HG03135 (cell line): Measurements from ENCODE around the gene GRK5.
A peak's percentile ranks its signal among the peaks of the same experiment; 100 is the strongest.

Experiments
- ATAC-seq: cut with Tn5 transposase; IDR thresholded peaks from one replicate; pipeline ENCODE4 v1.9.1; 2021; ENCODE audit warnings: mild to moderate bottlenecking, moderate library complexity; ENCODE audit not compliant: unreplicated experiment

Gene GRK5

DNA sequence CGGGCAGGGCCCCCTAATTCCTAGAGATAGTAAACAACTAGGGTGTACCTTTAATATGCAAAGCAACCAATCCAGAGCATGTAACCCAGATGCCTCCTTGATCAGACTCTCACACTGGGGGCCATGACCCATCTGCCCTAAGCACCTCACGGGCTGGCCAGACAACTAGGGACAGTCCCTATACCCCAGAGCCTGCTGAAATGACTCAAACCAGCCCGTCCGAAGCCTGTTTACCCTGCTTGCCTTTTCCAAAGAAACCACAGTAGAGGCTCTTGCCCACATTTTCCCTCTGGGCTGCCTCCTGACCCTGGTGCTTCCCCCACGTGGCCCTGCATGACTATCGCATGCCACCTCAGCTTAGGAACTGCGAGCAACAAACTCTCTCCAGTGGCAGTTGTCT is 288.9 kb downstream of the GRK5 start:
- peak; percentile 76 for ATAC-seq

DNA sequence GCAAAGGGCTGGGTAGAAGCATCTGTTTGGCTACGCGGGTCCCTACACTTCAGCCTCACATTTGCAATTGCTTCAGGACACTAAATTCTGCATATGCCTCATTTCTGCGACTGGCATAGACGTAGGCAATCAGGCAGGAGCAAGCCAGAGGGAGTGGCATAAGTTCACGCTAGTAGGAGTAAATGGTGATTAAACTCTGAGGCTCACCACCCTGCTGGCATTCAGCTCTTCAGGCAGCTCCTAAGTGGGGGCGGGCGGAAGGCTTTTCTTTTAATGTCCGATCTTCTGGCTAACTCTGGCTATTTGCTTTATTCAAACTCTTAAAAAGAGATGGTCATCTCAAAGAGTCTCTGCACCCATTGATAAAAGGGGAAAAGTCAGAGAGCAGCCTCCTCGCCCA is 289.9 kb downstream of the GRK5 start:
- ATAC-seq: no peak

DNA sequence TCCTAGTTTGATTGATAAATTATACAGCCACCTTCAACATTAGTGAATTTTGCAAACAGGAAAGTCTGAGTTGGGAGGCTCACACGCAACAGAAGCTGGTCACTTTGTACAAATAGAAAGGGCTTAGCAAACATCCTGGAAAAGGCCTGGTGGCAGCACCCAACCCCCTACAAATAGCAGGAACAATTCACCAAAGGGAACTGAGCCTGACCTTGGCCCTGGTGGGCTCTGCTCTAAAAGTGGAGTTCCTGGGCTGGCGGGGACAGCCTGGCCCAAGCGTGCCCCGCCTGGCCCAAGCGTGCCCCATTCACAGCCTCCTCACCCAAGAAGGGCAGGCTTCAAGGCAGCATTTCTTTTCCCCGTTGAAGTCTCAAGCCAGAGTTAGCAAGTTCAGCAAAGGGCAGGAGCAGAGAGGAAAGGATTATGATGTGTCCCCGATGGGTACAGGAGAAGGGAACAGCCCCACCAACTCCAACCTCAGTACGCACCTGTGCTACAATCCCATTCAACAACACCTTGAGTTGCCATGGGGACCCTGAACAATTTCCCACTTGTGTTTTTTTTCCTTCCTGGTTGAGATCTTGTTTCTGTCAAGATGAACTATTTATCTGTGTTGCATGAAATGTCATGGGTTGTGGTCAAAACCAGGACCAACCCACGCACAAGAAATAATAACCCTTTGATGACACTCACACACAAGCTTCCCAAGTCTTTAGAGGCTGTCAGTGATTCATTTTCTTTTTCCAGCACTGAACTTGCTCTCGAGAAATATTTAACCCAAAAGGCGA is 291.7 kb downstream of the GRK5 start:
- no peak for ATAC-seq

DNA sequence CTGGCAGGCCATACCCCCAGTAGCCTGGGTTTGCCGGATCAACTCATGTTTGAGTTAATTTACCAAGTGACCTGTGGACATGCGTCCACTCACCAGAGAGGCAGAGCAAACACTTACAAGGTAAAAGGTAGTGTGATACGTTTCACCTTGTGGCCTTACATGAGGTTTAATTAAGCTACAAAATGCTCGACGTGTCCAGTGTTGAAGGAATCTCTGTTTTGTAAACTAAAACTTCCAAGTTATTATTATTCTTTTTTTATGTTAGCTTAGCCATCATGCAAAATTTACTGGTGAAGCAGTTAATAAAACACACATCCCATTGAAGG is 292.3 kb downstream of the GRK5 start:
- no peak for ATAC-seq

DNA sequence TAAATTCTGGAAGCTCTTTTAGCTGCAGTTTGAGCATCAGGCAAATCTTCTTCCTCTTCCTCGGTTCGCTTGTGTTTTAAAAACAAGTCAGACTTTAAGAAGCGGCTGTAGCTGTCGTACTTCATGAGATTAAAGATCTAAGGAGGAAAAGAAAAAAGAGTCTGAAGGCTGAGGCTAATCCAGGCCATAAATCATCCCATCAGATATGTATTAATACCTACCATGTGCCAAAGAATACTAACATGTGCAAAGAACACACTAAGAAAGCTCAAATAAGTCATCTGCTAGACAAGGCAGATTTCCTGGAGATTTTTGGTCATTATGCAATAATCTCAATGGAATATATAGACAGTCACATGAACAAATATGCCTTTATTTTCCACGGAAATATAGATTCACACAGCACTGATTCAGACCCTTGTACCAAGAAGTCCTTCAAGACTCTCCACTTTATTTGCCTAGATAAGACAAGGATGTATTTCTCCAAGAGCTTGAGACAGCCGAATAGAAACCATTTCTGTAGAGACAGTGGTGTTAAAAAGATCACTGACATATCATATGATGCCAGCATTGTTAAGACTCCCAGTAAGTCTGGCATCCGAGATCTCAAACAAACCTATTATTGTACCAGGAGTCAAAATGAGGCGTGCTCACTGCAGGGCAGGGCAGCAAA is 292.9 kb downstream of the GRK5 start:
- ATAC-seq: no peak

DNA sequence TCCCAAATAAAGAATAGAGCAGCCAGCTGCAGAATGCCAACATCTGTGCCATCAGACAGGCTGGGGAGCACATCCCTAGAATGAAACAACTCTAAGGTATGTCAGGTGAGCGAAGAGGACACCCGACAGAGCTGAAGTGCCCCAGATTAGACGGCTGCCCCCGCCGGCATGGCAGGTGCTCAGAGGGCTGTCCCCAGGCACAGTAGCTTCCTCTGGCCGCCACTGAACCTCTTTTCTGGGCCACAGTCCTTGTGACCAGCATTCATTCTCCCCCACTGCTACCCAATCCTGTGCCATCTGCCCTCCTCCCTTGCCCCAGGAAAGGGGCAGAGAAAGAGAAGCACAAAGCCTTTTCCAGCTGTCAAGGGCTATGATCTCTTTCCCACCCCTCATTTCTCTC is 293.4 kb downstream of the GRK5 start:
- ATAC-seq: no peak

- no peak for ATAC-seq
Observed at GRCh38 chr10:119501690-119502089, 294.3 kb downstream of the GRK5 start.

- peak; percentile 51 for ATAC-seq
Observed at GRCh38 chr10:119502209-119502608, 294.8 kb downstream of the GRK5 start.

DNA sequence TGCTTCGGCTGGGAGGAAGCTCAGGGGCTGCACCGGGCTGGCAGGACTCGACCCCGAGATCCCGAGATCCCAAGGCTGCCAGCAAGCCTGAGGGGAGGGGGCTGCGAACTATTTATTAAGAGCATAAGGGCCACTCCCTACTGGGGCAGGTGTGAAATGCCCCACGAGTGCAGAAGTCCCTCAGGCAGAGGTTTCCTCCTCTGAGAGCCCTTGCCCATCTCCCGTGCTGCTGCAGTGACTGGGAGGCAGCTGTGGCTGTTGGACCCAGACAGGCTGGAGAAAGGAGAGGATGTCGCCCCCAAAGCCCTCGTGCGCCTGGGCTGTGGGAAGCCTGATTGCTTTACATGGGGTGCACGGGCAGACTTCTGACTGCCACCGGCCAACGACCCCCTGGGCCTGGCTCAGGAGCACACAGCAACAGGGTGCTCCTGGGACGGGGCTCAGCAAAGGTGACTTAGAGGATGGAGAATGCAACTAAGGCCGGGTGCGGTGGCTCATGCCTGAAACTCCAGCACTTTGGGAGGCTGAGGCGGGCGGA is 295.3 kb downstream of the GRK5 start:
- ATAC-seq: no peak

- ATAC-seq: no peak
Observed at GRCh38 chr10:119503821-119504220, 296.4 kb downstream of the GRK5 start.

DNA sequence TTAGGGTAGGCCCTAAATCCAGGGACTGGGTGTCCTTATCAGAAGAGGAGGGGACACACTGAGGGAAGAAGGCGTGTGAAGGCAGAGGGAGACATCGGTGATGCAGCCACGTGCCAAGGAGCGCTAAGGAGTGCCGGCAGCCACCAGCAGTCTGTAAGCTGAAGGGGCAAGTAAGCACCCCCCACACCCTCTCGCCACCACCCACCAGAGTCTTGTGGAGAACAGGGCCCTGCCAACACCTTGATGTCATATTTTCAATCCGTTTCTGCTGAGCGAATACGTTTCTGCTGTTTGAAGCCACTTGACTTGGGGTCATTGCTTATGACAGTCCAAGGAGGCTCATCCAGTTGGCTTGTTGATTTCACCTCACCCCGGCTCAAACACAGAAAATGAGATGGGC is 297.3 kb downstream of the GRK5 start:
- no peak for ATAC-seq

DNA sequence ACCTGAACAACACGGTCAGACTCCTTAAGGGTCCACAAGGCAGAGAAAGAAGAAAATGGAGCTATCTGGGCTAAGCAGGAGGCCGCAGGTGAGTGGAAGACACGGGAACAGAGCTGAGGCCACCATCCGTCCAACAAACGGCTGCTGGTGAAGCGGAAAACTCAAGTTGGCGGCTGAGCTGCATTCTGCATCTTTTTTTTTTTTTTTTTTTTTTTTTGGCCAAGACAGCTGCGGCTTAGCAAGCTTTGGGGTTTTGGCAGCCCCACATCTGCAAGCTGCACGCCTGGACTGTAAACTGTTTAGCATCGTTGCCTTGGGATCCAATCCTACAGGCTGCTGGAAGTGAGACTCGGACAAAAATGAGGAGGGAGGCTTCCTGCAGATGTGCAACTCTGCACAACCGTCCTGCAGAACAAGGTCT is 297.8 kb downstream of the GRK5 start:
- no peak for ATAC-seq
